Ovary (tissue), 3 donors: Measurements from ENCODE around the gene PAK2.

ENCODE experiments used
- CTCF ChIP-seq, 3 donors: fragments of 450-650 bp in 2 of 3; fragments of 200-600 bp in 1 of 3; IDR thresholded peaks; one replicate each; pipeline versions ENCODE4 v1.5.1 to v1.8.0; 2016 to 2022; ENCODE audit warnings: antibody characterized with exemption in 3 of 3, mild to moderate bottlenecking in 1 of 3
- POLR2A ChIP-seq: fragments of 450-650 bp; IDR thresholded peaks from one replicate; pipeline ENCODE4 v1.6.1; 2017; ENCODE audit warnings: antibody characterized with exemption, mild to moderate bottlenecking, moderate library complexity
- donor health status: DM: no; HTN: no; CAD: no.

GRCh38 chr3:196793246-196793645 lies 53.6 kb downstream of the PAK2 start:
- TF ChIP-seq CTCF (IDR thresholded peaks at IDR 0.05) (no peak), POLR2A (no peak)
